Hepatocyte (in vitro differentiated cells): ENCODE data around the gene OVOL1. TPM values are rescaled to one million over a fixed set of nuclear protein-coding genes. Genes with fewer than 3 reads are reported as not detected.
A peak's percentile ranks its signal among the peaks of the same experiment; 100 is the strongest.

Experiments
- DNase-seq: peaks from one replicate; pipeline ENCODE4 v3.0.0-alpha.2; 2016; ENCODE audit warnings: low spot score
- H2AFZ ChIP-seq: fragments of 200-600 bp; sonication (generic); 2 replicates; pipeline ENCODE4 v1.6.0; 2016; ENCODE audit warnings: antibody characterized with exemption, mild to moderate bottlenecking
- H3K27ac ChIP-seq: fragments of 200-600 bp; sonication (generic); 2 replicates; pipeline ENCODE4 v1.5.1; 2016; ENCODE audit warnings: mild to moderate bottlenecking
- H3K27me3 ChIP-seq: fragments of 200-600 bp; sonication (generic); 2 replicates; pipeline ENCODE4 v1.6.1; 2016
- H3K36me3 ChIP-seq: fragments of 200-600 bp; sonication (generic); replicated peaks from 2 replicates; pipeline ENCODE4 v1.5.1; 2016; ENCODE audit warnings: low read depth; ENCODE audit not compliant: insufficient read depth
- H3K4me1 ChIP-seq: fragments of 200-600 bp; sonication (generic); 2 replicates; pipeline ENCODE4 v1.5.1; 2016; ENCODE audit warnings: mild to moderate bottlenecking, moderate library complexity; ENCODE audit not compliant: insufficient read depth
- H3K4me2 ChIP-seq: fragments of 200-600 bp; sonication (generic); 2 replicates; pipeline ENCODE4 v1.6.0; 2016
- H3K4me3 ChIP-seq: fragments of 200-600 bp; sonication (generic); 2 replicates; pipeline ENCODE4 v1.5.1; 2016; ENCODE audit warnings: mild to moderate bottlenecking
- H3K79me2 ChIP-seq: fragments of 200-600 bp; sonication (generic); 2 replicates; pipeline ENCODE4 v1.6.0; 2017; ENCODE audit warnings: mild to moderate bottlenecking
- H3K9me2 ChIP-seq: fragments of 200-600 bp; sonication (generic); replicated peaks from 2 replicates; pipeline ENCODE4 v1.6.0; 2017; ENCODE audit warnings: mild to moderate bottlenecking; ENCODE audit not compliant: insufficient read depth
- H3K9me3 ChIP-seq: fragments of 200-600 bp; sonication (generic); 2 replicates; pipeline ENCODE4 v1.5.1; 2016; ENCODE audit warnings: low read depth, mild to moderate bottlenecking
- H4K20me1 ChIP-seq: fragments of 200-600 bp; sonication (generic); 2 replicates; pipeline ENCODE4 v1.6.0; 2016; ENCODE audit warnings: mild to moderate bottlenecking; ENCODE audit not compliant: insufficient read depth, poor library complexity, severe bottlenecking
- EZH2 ChIP-seq: fragments of 200-600 bp; sonication (generic); IDR thresholded peaks from 2 replicates; pipeline ENCODE4 v1.6.1; 2016; ENCODE audit warnings: antibody characterized with exemption, mild to moderate bottlenecking, borderline replicate concordance
- EZH2phosphoT487 ChIP-seq: fragments of 200-600 bp; sonication (generic); IDR thresholded peaks from one replicate; pipeline ENCODE4 v1.6.1; 2018; ENCODE audit warnings: antibody characterized with exemption, mild to moderate bottlenecking, low read depth, moderate library complexity; ENCODE audit not compliant: unreplicated experiment, severe bottlenecking
- WGBS: methylation state at CpG from one replicate; pipeline ENCODE4 v1.1.6; 2016; ENCODE audit warnings: low lambda C conversion rate; ENCODE audit errors: missing lambda C conversion rate; 5-methylcytosine and 5-hydroxymethylcytosine counted together
- polyA plus RNA-seq: library from polyadenylated mRNA; unstranded; fragments of >200 nt; fragmentation: Nextera tagmentation; extraction: Ambion mirVana; gene quantifications from 2 replicates; pipeline ENCODE4 v1.2.1, GENCODE V29; 2016
- total RNA-seq: library from RNA; depleted of rRNA; stranded (reverse); fragments of >200 nt; gene quantifications from 2 replicates; pipeline ENCODE4 v1.2.3, GENCODE V29; 2014
- TF ChIP-seq, protein P1 (sequence below): fragments of 200-600 bp; sonication (generic); IDR thresholded peaks from 2 replicates; pipeline ENCODE4 v1.5.1; 2016; ENCODE audit warnings: antibody characterized with exemption, mild to moderate bottlenecking; ENCODE audit not compliant: poor library complexity

OVOL1 gene
- total and polyA plus RNA-seq, 2 experiments from 2014 or later: 20.6 to 26.3 TPM

DNA sequence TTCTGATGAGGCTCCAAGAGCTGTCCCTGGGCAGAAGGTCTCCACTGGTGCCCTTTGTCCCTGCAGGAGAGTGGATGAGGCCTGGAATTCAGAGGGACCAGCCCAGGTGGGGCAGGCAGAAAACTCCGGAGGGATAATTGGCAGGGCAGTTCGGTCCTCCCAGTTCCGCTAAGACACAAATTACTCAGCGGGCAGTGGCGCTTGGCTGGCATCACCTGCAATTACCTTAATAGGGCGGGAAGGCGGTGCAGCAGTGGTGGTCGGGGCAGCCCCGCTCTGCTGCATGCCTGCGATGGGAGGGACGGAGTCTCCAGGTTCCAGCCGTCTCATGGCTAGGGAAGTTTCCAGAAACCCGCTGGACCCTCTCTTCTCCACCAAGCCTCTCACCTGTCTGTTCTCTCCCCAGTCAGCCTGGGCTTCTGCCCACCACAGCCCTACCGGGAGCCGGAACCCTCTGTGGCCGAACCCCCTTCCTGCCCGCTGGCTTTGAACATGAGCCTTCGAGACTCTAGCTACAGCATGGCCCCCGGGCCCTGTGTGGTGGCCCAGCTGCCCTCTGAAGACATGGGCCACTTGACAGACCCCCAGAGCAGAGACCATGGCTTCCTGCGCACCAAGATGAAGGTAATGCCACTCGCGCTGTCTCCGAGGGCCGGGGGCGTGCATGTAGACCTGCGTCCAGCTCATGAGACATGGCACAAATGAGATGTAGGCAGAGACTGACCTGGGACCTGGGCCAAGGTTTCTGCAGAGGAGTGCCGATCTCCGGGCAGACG is 7.0 kb downstream of the OVOL1 start:
- H3K4me1 ChIP-seq: peaks cover 22% of the 10 kb centered on the region
- no peaks in the 10 kb centered on the region for H3K27me3 ChIP-seq
- no peaks in the 10 kb centered on the region for H3K9me2 ChIP-seq
- TF ChIP-seq EZH2 (no peak), EZH2phosphoT487 (no peak)
- TF ChIP-seq, protein P1, sequence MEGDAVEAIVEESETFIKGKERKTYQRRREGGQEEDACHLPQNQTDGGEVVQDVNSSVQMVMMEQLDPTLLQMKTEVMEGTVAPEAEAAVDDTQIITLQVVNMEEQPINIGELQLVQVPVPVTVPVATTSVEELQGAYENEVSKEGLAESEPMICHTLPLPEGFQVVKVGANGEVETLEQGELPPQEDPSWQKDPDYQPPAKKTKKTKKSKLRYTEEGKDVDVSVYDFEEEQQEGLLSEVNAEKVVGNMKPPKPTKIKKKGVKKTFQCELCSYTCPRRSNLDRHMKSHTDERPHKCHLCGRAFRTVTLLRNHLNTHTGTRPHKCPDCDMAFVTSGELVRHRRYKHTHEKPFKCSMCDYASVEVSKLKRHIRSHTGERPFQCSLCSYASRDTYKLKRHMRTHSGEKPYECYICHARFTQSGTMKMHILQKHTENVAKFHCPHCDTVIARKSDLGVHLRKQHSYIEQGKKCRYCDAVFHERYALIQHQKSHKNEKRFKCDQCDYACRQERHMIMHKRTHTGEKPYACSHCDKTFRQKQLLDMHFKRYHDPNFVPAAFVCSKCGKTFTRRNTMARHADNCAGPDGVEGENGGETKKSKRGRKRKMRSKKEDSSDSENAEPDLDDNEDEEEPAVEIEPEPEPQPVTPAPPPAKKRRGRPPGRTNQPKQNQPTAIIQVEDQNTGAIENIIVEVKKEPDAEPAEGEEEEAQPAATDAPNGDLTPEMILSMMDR: no peak
- no peaks in the 10 kb centered on the region for H3K36me3 ChIP-seq
- no peak for DNase-seq
- H3K4me2 ChIP-seq: no peak overlapping the region
- H3K79me2 ChIP-seq: peaks cover 49% of the 10 kb centered on the region
- no peak overlapping the region for H3K4me3 ChIP-seq
- H3K9me3 ChIP-seq: no peaks in the 10 kb centered on the region
- H4K20me1 ChIP-seq: peaks cover 26% of the 10 kb centered on the region
- no peak overlapping the region for H2AFZ ChIP-seq
- H3K27ac ChIP-seq: no peak overlapping the region
- WGBS: 95% methylated on average over 29 of the region's 29 CpGs

DNA sequence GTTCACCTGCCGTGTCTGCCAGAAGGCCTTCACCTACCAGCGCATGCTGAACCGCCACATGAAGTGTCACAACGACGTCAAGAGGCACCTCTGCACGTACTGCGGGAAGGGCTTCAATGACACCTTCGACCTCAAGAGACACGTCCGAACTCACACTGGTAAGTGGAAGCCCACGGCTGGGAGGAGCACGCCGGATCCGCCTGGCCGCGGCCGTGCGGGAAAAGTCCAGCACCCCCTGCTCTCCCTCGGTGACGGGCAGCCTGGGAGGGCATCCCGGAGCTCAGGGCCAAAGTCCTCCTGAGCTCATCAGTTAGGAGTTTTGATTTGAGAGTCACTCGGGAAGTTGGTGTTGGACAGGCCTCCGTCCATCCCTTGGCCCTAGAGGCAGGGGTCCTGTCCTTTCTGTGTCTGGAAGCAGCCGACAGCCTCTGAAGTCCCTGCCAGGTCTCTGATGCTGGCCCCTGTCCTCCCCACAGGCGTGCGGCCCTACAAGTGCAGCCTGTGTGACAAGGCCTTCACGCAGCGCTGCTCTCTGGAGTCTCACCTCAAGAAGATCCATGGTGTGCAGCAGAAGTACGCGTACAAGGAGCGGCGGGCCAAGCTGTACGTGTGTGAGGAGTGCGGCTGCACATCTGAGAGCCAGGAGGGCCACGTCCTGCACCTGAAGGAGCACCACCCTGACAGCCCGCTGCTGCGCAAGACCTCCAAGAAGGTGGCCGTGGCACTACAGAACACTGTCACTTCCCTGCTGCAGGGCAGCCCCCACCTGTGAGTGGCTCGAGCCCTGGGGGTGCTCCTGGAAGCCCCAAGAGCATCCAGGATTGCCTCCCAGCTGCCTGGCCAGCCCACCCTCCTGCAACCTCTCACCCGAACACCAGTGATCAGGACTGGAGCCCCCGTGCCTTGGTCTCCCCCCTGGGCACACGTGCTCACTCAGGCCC is 8.0 kb downstream of the OVOL1 start:
- no peak overlapping the region for H3K27ac ChIP-seq
- peaks cover 26% of the 10 kb centered on the region for H4K20me1 ChIP-seq
- H3K36me3 ChIP-seq: no peaks in the 10 kb centered on the region
- H3K27me3 ChIP-seq: no peaks in the 10 kb centered on the region
- no peak overlapping the region for H3K4me2 ChIP-seq
- H3K4me1 ChIP-seq: peaks cover 17% of the 10 kb centered on the region
- DNase-seq: no peak
- H3K9me2 ChIP-seq: no peaks in the 10 kb centered on the region
- no peak for TF ChIP-seq EZH2phosphoT487
- 93% methylated on average over 41 of the region's 42 CpGs for WGBS
- no peaks in the 10 kb centered on the region for H3K9me3 ChIP-seq
- H3K4me3 ChIP-seq: no peak overlapping the region
- H3K79me2 ChIP-seq: peaks cover 40% of the 10 kb centered on the region
- H2AFZ ChIP-seq: no peak overlapping the region

DNA sequence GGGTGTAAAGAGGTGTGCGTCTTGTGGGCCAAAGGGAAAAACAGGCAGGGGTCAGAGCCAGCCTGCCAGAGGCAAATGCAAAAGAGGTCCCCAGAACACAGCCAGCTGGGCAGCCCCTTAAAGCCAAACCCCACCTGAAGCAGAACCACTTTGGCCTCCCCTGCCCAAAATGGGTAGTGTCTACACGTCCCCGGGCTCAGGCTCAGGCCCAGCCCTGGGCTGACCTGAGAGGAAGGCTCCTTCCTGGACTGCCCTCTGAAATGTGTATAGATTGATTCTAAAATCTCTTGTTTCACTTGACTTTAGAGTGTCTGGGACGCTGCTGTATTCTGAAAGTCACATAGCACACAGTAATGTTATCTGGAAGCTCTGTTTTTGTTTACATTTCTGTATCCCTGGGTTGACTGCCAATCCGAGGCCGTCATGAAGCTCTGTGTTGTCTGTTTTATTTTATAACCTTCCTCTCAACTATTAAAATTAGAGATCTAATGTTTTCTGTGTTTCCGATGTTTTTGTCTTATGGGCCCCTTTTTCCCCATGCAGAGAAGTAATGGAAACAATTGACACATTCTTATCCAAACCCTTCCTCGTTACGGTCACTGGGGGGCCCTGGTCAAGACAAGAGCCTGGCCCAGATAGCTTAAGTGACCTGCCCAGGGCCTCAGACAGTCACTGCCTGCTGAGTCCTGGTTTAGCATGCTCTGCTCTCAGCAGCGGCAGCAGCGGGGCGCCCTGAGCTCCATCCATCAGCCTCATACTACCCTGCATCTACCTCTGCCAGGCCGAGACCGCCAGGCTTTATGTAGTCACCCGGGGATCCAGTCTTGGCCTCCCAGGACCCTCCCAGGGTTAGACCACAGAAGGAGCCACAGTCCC is 10.1 kb downstream of the OVOL1 start:
- Histone ChIP-seq H3K79me2 (peaks cover 21% of the 10 kb centered on the region), H2AFZ (no peak overlapping the region), H3K4me3 (no peak overlapping the region), H3K9me3 (no peaks in the 10 kb centered on the region), H3K27me3 (no peaks in the 10 kb centered on the region), H3K36me3 (no peaks in the 10 kb centered on the region), H3K4me1 (peaks cover 11% of the 10 kb centered on the region), H3K9me2 (no peaks in the 10 kb centered on the region), H4K20me1 (peaks cover 15% of the 10 kb centered on the region), H3K27ac (no peak overlapping the region), H3K4me2 (peak overlapping the region; percentile 25)
- peak; percentile 8 for DNase-seq
- WGBS: 48% methylated on average over 15 of the region's 15 CpGs
- TF ChIP-seq EZH2phosphoT487 (no peak), EZH2 (no peak)
- TF ChIP-seq, protein P1: no peak
